Measurements from ENCODE around the gene LRRC43. TPM values are rescaled to one million over a fixed set of nuclear protein-coding genes. Genes with fewer than 3 reads are reported as not detected.
A peak's percentile ranks its signal among the peaks of the same experiment; 100 is the strongest.

The LRRC43 gene
- total and polyA plus RNA-seq, 2 donors (not counting 1 experiment from before 2014, with no cell fraction given) = 0.61 to 3.6 TPM

- no peaks in the 10 kb centered on the region for H3K27me3 ChIP-seq (ENCODE audit: control insufficient read depth, insufficient read depth, low read length)
- peak overlapping the region; percentile 35 for H2AFZ ChIP-seq (ENCODE audit: low read length)
- TF ChIP-seq, protein P1, sequence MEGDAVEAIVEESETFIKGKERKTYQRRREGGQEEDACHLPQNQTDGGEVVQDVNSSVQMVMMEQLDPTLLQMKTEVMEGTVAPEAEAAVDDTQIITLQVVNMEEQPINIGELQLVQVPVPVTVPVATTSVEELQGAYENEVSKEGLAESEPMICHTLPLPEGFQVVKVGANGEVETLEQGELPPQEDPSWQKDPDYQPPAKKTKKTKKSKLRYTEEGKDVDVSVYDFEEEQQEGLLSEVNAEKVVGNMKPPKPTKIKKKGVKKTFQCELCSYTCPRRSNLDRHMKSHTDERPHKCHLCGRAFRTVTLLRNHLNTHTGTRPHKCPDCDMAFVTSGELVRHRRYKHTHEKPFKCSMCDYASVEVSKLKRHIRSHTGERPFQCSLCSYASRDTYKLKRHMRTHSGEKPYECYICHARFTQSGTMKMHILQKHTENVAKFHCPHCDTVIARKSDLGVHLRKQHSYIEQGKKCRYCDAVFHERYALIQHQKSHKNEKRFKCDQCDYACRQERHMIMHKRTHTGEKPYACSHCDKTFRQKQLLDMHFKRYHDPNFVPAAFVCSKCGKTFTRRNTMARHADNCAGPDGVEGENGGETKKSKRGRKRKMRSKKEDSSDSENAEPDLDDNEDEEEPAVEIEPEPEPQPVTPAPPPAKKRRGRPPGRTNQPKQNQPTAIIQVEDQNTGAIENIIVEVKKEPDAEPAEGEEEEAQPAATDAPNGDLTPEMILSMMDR (conservative IDR thresholded peaks at IDR 0.05 in 1 of 2, IDR thresholded peaks at IDR 0.05 in 1 of 2; ENCODE audit: low read depth in 1 of 2, low read length in 2 of 2) = no peak
- no peak for TF ChIP-seq EZH2 (IDR thresholded peaks at IDR 0.05; ENCODE audit: low read length, missing control alignments)
- H3K4me3 ChIP-seq (replicated peaks in 1 of 4; ENCODE audit: control extremely low read depth in 1 of 4, insufficient read depth in 1 of 4, low read depth in 3 of 4, low read length in 4 of 4) = no peak overlapping the region
- H3K79me2 ChIP-seq (ENCODE audit: control insufficient read depth, insufficient read depth, low read length) = no peaks in the 10 kb centered on the region
- no peaks in the 10 kb centered on the region for H3K36me3 ChIP-seq (ENCODE audit: control insufficient read depth, insufficient read depth, low read length)
- H3K4me1 ChIP-seq (ENCODE audit: control insufficient read depth, extremely low read depth, insufficient read depth, low read length) = peaks cover 5% of the 10 kb centered on the region
- H4K20me1 ChIP-seq (ENCODE audit: control insufficient read depth, extremely low read depth, insufficient read depth, low read length) = no peaks in the 10 kb centered on the region
- H3K27ac ChIP-seq (ENCODE audit: insufficient read depth, low read length) = no peak overlapping the region
- DNase-seq (ENCODE audit: low read depth in 2 of 2) = peak; percentile 36 to 72
- peak overlapping the region; percentile 44 for H3K4me2 ChIP-seq (ENCODE audit: extremely low read depth, insufficient read depth, low read length)
- H3K9me3 ChIP-seq (ENCODE audit: control insufficient read depth, insufficient read depth, low read depth, low read length) = no peaks in the 10 kb centered on the region
- H3K9ac ChIP-seq (ENCODE audit: insufficient read depth, low read length) = no peak overlapping the region
These were observed 34.3 kb upstream of the LRRC43 start for GRCh38 chr12:122148657-122149056.

DNA sequence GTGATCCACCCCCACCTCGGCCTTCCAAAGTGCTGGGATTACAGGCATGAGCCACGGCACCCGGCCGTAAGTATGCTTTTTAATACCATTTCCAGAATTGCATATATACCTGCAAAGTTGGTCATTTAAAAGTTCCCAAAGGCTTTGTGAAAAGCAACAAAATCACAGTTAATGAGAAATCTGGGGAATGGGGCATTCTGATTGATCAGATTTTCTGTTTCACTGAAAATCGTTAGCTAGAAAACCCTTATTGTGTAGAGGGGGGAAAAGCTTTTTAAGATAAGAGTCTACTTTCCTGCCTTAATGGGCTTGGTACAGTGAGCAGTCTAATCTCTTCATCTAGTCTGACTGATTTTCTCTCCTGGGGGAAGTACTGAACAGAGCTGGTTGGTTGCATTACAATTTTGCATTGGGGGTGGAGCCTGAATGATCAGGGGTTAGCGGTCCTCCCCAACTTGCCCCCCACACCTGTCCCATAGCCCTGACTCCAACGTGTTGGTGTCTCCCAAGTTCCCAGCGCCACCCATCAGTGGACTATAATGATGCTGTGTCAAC, 32.7 kb upstream of the LRRC43 start:
- no peak for TF ChIP-seq EZH2 (IDR thresholded peaks at IDR 0.05; ENCODE audit: low read length, missing control alignments)
- TF ChIP-seq, protein P1 (conservative IDR thresholded peaks at IDR 0.05 in 1 of 2, IDR thresholded peaks at IDR 0.05 in 1 of 2; ENCODE audit: low read depth in 1 of 2, low read length in 2 of 2) = no peak
- Histone ChIP-seq H2AFZ (ENCODE audit: low read length) (no peak overlapping the region), H3K4me1 (ENCODE audit: control insufficient read depth, extremely low read depth, insufficient read depth, low read length) (peaks cover 5% of the 10 kb centered on the region), H3K4me3 (replicated peaks in 1 of 4; ENCODE audit: control extremely low read depth in 1 of 4, insufficient read depth in 1 of 4, low read depth in 3 of 4, low read length in 4 of 4) (no peak overlapping the region), H3K79me2 (ENCODE audit: control insufficient read depth, insufficient read depth, low read length) (no peaks in the 10 kb centered on the region), H3K4me2 (ENCODE audit: extremely low read depth, insufficient read depth, low read length) (no peak overlapping the region), H3K9ac (ENCODE audit: insufficient read depth, low read length) (no peak overlapping the region), H3K9me3 (ENCODE audit: control insufficient read depth, insufficient read depth, low read depth, low read length) (no peaks in the 10 kb centered on the region), H3K27ac (ENCODE audit: insufficient read depth, low read length) (no peak overlapping the region), H3K27me3 (ENCODE audit: control insufficient read depth, insufficient read depth, low read length) (no peaks in the 10 kb centered on the region), H3K36me3 (ENCODE audit: control insufficient read depth, insufficient read depth, low read length) (no peaks in the 10 kb centered on the region), H4K20me1 (ENCODE audit: control insufficient read depth, extremely low read depth, insufficient read depth, low read length) (no peaks in the 10 kb centered on the region)
- DNase-seq (ENCODE audit: low read depth in 2 of 2) = no peak

GRCh38 chr12:122152754-122153153, 30.2 kb upstream of the LRRC43 start:
- no peaks in the 10 kb centered on the region for H3K36me3 ChIP-seq (ENCODE audit: control insufficient read depth, insufficient read depth, low read length)
- H2AFZ ChIP-seq (ENCODE audit: low read length) = no peak overlapping the region
- no peak overlapping the region for H3K4me2 ChIP-seq (ENCODE audit: extremely low read depth, insufficient read depth, low read length)
- H3K27me3 ChIP-seq (ENCODE audit: control insufficient read depth, insufficient read depth, low read length) = no peaks in the 10 kb centered on the region
- peaks cover 5% of the 10 kb centered on the region for H3K4me1 ChIP-seq (ENCODE audit: control insufficient read depth, extremely low read depth, insufficient read depth, low read length)
- H3K9me3 ChIP-seq (ENCODE audit: control insufficient read depth, insufficient read depth, low read depth, low read length) = no peaks in the 10 kb centered on the region
- H3K4me3 ChIP-seq (replicated peaks in 1 of 4; ENCODE audit: control extremely low read depth in 1 of 4, insufficient read depth in 1 of 4, low read depth in 3 of 4, low read length in 4 of 4) = no peak overlapping the region
- H4K20me1 ChIP-seq (ENCODE audit: control insufficient read depth, extremely low read depth, insufficient read depth, low read length) = no peaks in the 10 kb centered on the region
- TF ChIP-seq EZH2 (IDR thresholded peaks at IDR 0.05; ENCODE audit: low read length, missing control alignments) = no peak
- TF ChIP-seq, protein P1 (conservative IDR thresholded peaks at IDR 0.05 in 1 of 2, IDR thresholded peaks at IDR 0.05 in 1 of 2; ENCODE audit: low read depth in 1 of 2, low read length in 2 of 2) = no peak
- no peak overlapping the region for H3K27ac ChIP-seq (ENCODE audit: insufficient read depth, low read length)
- peak in 1 of 2 donors; percentile 19 for DNase-seq (ENCODE audit: low read depth in 2 of 2)
- no peak overlapping the region for H3K9ac ChIP-seq (ENCODE audit: insufficient read depth, low read length)
- H3K79me2 ChIP-seq (ENCODE audit: control insufficient read depth, insufficient read depth, low read length) = no peaks in the 10 kb centered on the region
